Rectal smooth muscle tissue (tissue), 1 donor: ENCODE measurements around the gene TBATA.

Experiments
- H3K27ac ChIP-seq: one replicate; pipeline ENCODE4 v1.7.0; 2013; ENCODE audit warnings: low read depth, low read length, inconsistent platforms
- H3K27me3 ChIP-seq: one replicate; pipeline ENCODE4 v1.7.0; 2013; ENCODE audit warnings: low read length; ENCODE audit not compliant: control insufficient read depth, insufficient read depth
- H3K36me3 ChIP-seq: one replicate; pipeline ENCODE4 v1.7.0; 2013; ENCODE audit warnings: low read length; ENCODE audit not compliant: control insufficient read depth, insufficient read depth
- H3K4me1 ChIP-seq: one replicate; pipeline ENCODE4 v1.7.0; 2013; ENCODE audit warnings: low read length; ENCODE audit not compliant: control insufficient read depth, insufficient read depth
- H3K4me3 ChIP-seq: one replicate; pipeline ENCODE4 v1.7.0; 2013; ENCODE audit warnings: low read length
- H3K9ac ChIP-seq: one replicate; pipeline ENCODE4 v1.7.0; 2013; ENCODE audit warnings: low read length

The TBATA gene

GRCh38 chr10:70740406-70741288, 44.5 kb downstream of the TBATA start:
- Histone ChIP-seq H3K27me3 (no peaks in the 10 kb centered on the region), H3K9ac (no peak overlapping the region), H3K27ac (peak overlapping the region; percentile 26), H3K36me3 (no peaks in the 10 kb centered on the region), H3K4me1 (peaks cover 14% of the 10 kb centered on the region), H3K4me3 (no peak overlapping the region)

- H3K27me3 ChIP-seq, result no peaks in the 10 kb centered on the region
- H3K27ac ChIP-seq, result no peak overlapping the region
- H3K36me3 ChIP-seq, result no peaks in the 10 kb centered on the region
- peaks cover 14% of the 10 kb centered on the region for H3K4me1 ChIP-seq
- no peak overlapping the region for H3K9ac ChIP-seq
- H3K4me3 ChIP-seq, result no peak overlapping the region
These were observed 46.4 kb downstream of the TBATA start for GRCh38 chr10:70738761-70739121.

- Histone ChIP-seq H3K27me3 (no peaks in the 10 kb centered on the region), H3K4me1 (peaks cover 14% of the 10 kb centered on the region), H3K36me3 (no peaks in the 10 kb centered on the region), H3K9ac (no peak overlapping the region), H3K27ac (no peak overlapping the region), H3K4me3 (no peak overlapping the region)
These were observed 47.0 kb downstream of the TBATA start for GRCh38 chr10:70738006-70738760.

GRCh38 chr10:70737250-70737649, 47.9 kb downstream of the TBATA start:
- Histone ChIP-seq H3K27me3 (no peaks in the 10 kb centered on the region), H3K9ac (no peak overlapping the region), H3K4me3 (no peak overlapping the region), H3K4me1 (peaks cover 9% of the 10 kb centered on the region), H3K27ac (no peak overlapping the region), H3K36me3 (no peaks in the 10 kb centered on the region)

- no peaks in the 10 kb centered on the region for H3K36me3 ChIP-seq
- no peaks in the 10 kb centered on the region for H3K27me3 ChIP-seq
- H3K4me1 ChIP-seq, result peaks cover 9% of the 10 kb centered on the region
- no peak overlapping the region for H3K27ac ChIP-seq
- H3K9ac ChIP-seq, result no peak overlapping the region
- no peak overlapping the region for H3K4me3 ChIP-seq
These were observed 48.7 kb downstream of the TBATA start for GRCh38 chr10:70736525-70736924.

- Histone ChIP-seq H3K27me3 (no peaks in the 10 kb centered on the region), H3K9ac (no peak overlapping the region), H3K36me3 (no peaks in the 10 kb centered on the region), H3K27ac (no peak overlapping the region), H3K4me3 (no peak overlapping the region), H3K4me1 (no peaks in the 10 kb centered on the region)
These were observed 50.0 kb downstream of the TBATA start for GRCh38 chr10:70735161-70735560.

GRCh38 chr10:70733051-70733450, 52.1 kb downstream of the TBATA start:
- Histone ChIP-seq H3K4me1 (no peaks in the 10 kb centered on the region), H3K36me3 (no peaks in the 10 kb centered on the region), H3K9ac (no peak overlapping the region), H3K4me3 (no peak overlapping the region), H3K27me3 (no peaks in the 10 kb centered on the region), H3K27ac (no peak overlapping the region)

- Histone ChIP-seq H3K36me3 (no peaks in the 10 kb centered on the region), H3K4me1 (no peaks in the 10 kb centered on the region), H3K27me3 (no peaks in the 10 kb centered on the region), H3K27ac (no peak overlapping the region), H3K9ac (no peak overlapping the region), H3K4me3 (no peak overlapping the region)
These were observed 52.6 kb downstream of the TBATA start for GRCh38 chr10:70732569-70732968.

GRCh38 chr10:70730955-70731354, 54.2 kb downstream of the TBATA start:
- Histone ChIP-seq H3K27me3 (no peaks in the 10 kb centered on the region), H3K4me1 (no peaks in the 10 kb centered on the region), H3K27ac (no peak overlapping the region), H3K9ac (no peak overlapping the region), H3K36me3 (no peaks in the 10 kb centered on the region), H3K4me3 (no peak overlapping the region)

GRCh38 chr10:70729763-70730357, 55.3 kb downstream of the TBATA start:
- no peak overlapping the region for H3K9ac ChIP-seq
- no peaks in the 10 kb centered on the region for H3K4me1 ChIP-seq
- H3K4me3 ChIP-seq, result no peak overlapping the region
- no peaks in the 10 kb centered on the region for H3K27me3 ChIP-seq
- H3K27ac ChIP-seq, result no peak overlapping the region
- H3K36me3 ChIP-seq, result no peaks in the 10 kb centered on the region

- no peak overlapping the region for H3K27ac ChIP-seq
- no peak overlapping the region for H3K9ac ChIP-seq
- H3K27me3 ChIP-seq, result peaks cover 1% of the 10 kb centered on the region
- H3K4me3 ChIP-seq, result no peak overlapping the region
- H3K4me1 ChIP-seq, result no peaks in the 10 kb centered on the region
- H3K36me3 ChIP-seq, result no peaks in the 10 kb centered on the region
These were observed 56.8 kb downstream of the TBATA start for GRCh38 chr10:70728328-70728727.

GRCh38 chr10:70726909-70727495, 58.2 kb downstream of the TBATA start:
- Histone ChIP-seq H3K27ac (no peak overlapping the region), H3K36me3 (no peaks in the 10 kb centered on the region), H3K4me3 (no peak overlapping the region), H3K9ac (no peak overlapping the region), H3K27me3 (peaks cover 1% of the 10 kb centered on the region), H3K4me1 (no peaks in the 10 kb centered on the region)
